ENCODE results near the gene KIAA1958. TPM values are rescaled to one million over a fixed set of nuclear protein-coding genes. Genes with fewer than 3 reads are reported as not detected.
A peak's percentile ranks its signal among the peaks of the same experiment; 100 is the strongest.

Gene KIAA1958
- polyA plus RNA-seq (2013, experiment 1 of 2) = 18.6 TPM
- polyA plus RNA-seq (2013, experiment 2 of 2) = 24.1 TPM

GRCh38 chr9:112486221-112487007, at the start of gene KIAA1958:
Gene KIAA1958, plus strand, starts transcription at chr9:112486827. Its CDS starts 87,254 bp downstream, at chr9:112574081.
- WGBS = under 1% methylated on average over 92 of the region's 93 CpGs
- Histone ChIP-seq H3K27ac (ENCODE audit: low read depth, low read length) (peak within 1 kb of the TSS; percentile 89), H3K9me3 (ENCODE audit: insufficient read depth, low read depth, low read length) (no peaks in the 10 kb centered on the region), H3K9ac (ENCODE audit: low read depth, low read length) (peak within 1 kb of the TSS; percentile 92), H3K36me3 (ENCODE audit: insufficient read depth, low read length) (peaks cover 6% of the 10 kb centered on the region; the same call in 1 of the 2 replicates), H3K27me3 (ENCODE audit: insufficient read depth, low read length) (no peaks in the 10 kb centered on the region), H3K4me1 (ENCODE audit: insufficient read depth, low read length) (peaks cover 36% of the 10 kb centered on the region), H3K4me3 (ENCODE audit: low read length) (peak within 1 kb of the TSS; percentile 96)

GRCh38 chr9:112437406-112437805, 49.2 kb upstream of the KIAA1958 start:
- Histone ChIP-seq H3K27me3 (ENCODE audit: insufficient read depth, low read length) (no peaks in the 10 kb centered on the region), H3K9me3 (ENCODE audit: insufficient read depth, low read depth, low read length) (no peaks in the 10 kb centered on the region), H3K36me3 (ENCODE audit: insufficient read depth, low read length) (no peaks in the 10 kb centered on the region), H3K4me3 (ENCODE audit: low read length) (no peak overlapping the region), H3K4me1 (ENCODE audit: insufficient read depth, low read length) (no peaks in the 10 kb centered on the region), H3K27ac (ENCODE audit: low read depth, low read length) (no peak overlapping the region), H3K9ac (ENCODE audit: low read depth, low read length) (no peak overlapping the region)
- 99% methylated on average over 2 of the region's 2 CpGs for WGBS

GRCh38 chr9:112439171-112439570, 47.5 kb upstream of the KIAA1958 start:
- Histone ChIP-seq H3K27ac (ENCODE audit: low read depth, low read length) (no peak overlapping the region), H3K36me3 (ENCODE audit: insufficient read depth, low read length) (no peaks in the 10 kb centered on the region), H3K9ac (ENCODE audit: low read depth, low read length) (no peak overlapping the region), H3K4me1 (ENCODE audit: insufficient read depth, low read length) (no peaks in the 10 kb centered on the region), H3K27me3 (ENCODE audit: insufficient read depth, low read length) (no peaks in the 10 kb centered on the region), H3K9me3 (ENCODE audit: insufficient read depth, low read depth, low read length) (no peaks in the 10 kb centered on the region), H3K4me3 (ENCODE audit: low read length) (no peak overlapping the region)
- WGBS = 93% methylated on average over 2 of the region's 2 CpGs

GRCh38 chr9:112439825-112440224, 46.8 kb upstream of the KIAA1958 start:
- Histone ChIP-seq H3K9me3 (ENCODE audit: insufficient read depth, low read depth, low read length) (no peaks in the 10 kb centered on the region), H3K9ac (ENCODE audit: low read depth, low read length) (no peak overlapping the region), H3K27ac (ENCODE audit: low read depth, low read length) (no peak overlapping the region), H3K27me3 (ENCODE audit: insufficient read depth, low read length) (no peaks in the 10 kb centered on the region), H3K36me3 (ENCODE audit: insufficient read depth, low read length) (no peaks in the 10 kb centered on the region), H3K4me3 (ENCODE audit: low read length) (no peak overlapping the region), H3K4me1 (ENCODE audit: insufficient read depth, low read length) (no peaks in the 10 kb centered on the region)
- 90% methylated on average over 1 of the region's 2 CpGs for WGBS

GRCh38 chr9:112443200-112443599, 43.4 kb upstream of the KIAA1958 start:
- H3K4me1 ChIP-seq (ENCODE audit: insufficient read depth, low read length) = no peaks in the 10 kb centered on the region
- no peak overlapping the region for H3K4me3 ChIP-seq (ENCODE audit: low read length)
- no peaks in the 10 kb centered on the region for H3K27me3 ChIP-seq (ENCODE audit: insufficient read depth, low read length)
- no peaks in the 10 kb centered on the region for H3K9me3 ChIP-seq (ENCODE audit: insufficient read depth, low read depth, low read length)
- no peaks in the 10 kb centered on the region for H3K36me3 ChIP-seq (ENCODE audit: insufficient read depth, low read length)
- no peak overlapping the region for H3K9ac ChIP-seq (ENCODE audit: low read depth, low read length)
- no peak overlapping the region for H3K27ac ChIP-seq (ENCODE audit: low read depth, low read length)

GRCh38 chr9:112443636-112444035, 43.0 kb upstream of the KIAA1958 start:
- WGBS = 100% methylated on average over 1 of the region's 1 CpG
- Histone ChIP-seq H3K27me3 (ENCODE audit: insufficient read depth, low read length) (no peaks in the 10 kb centered on the region), H3K9me3 (ENCODE audit: insufficient read depth, low read depth, low read length) (no peaks in the 10 kb centered on the region)

GRCh38 chr9:112445196-112445595, 41.4 kb upstream of the KIAA1958 start:
- H3K4me1 ChIP-seq (ENCODE audit: insufficient read depth, low read length) = no peaks in the 10 kb centered on the region
- H3K36me3 ChIP-seq (ENCODE audit: insufficient read depth, low read length) = no peaks in the 10 kb centered on the region
- H3K27ac ChIP-seq (ENCODE audit: low read depth, low read length) = no peak overlapping the region
- H3K9ac ChIP-seq (ENCODE audit: low read depth, low read length) = no peak overlapping the region
- H3K4me3 ChIP-seq (ENCODE audit: low read length) = no peak overlapping the region
- no peaks in the 10 kb centered on the region for H3K9me3 ChIP-seq (ENCODE audit: insufficient read depth, low read depth, low read length)
- no peaks in the 10 kb centered on the region for H3K27me3 ChIP-seq (ENCODE audit: insufficient read depth, low read length)
- WGBS = no CpG with 5 or more reads among the region's 1 CpG

More at GRCh38 chr9:112443636-112444035, 43.0 kb upstream of the KIAA1958 start:
- Histone ChIP-seq H3K27ac (ENCODE audit: low read depth, low read length) (no peak overlapping the region), H3K4me3 (ENCODE audit: low read length) (no peak overlapping the region), H3K36me3 (ENCODE audit: insufficient read depth, low read length) (no peaks in the 10 kb centered on the region), H3K9ac (ENCODE audit: low read depth, low read length) (no peak overlapping the region), H3K4me1 (ENCODE audit: insufficient read depth, low read length) (no peaks in the 10 kb centered on the region)

- H3K4me3 ChIP-seq (ENCODE audit: low read length) = no peak overlapping the region
- H3K27ac ChIP-seq (ENCODE audit: low read depth, low read length) = no peak overlapping the region
- H3K27me3 ChIP-seq (ENCODE audit: insufficient read depth, low read length) = no peaks in the 10 kb centered on the region
- H3K9ac ChIP-seq (ENCODE audit: low read depth, low read length) = no peak overlapping the region
- WGBS = 91% methylated on average over 2 of the region's 2 CpGs
- no peaks in the 10 kb centered on the region for H3K9me3 ChIP-seq (ENCODE audit: insufficient read depth, low read depth, low read length)
- no peaks in the 10 kb centered on the region for H3K36me3 ChIP-seq (ENCODE audit: insufficient read depth, low read length)
- no peaks in the 10 kb centered on the region for H3K4me1 ChIP-seq (ENCODE audit: insufficient read depth, low read length)
Observed at GRCh38 chr9:112446080-112446479, 40.5 kb upstream of the KIAA1958 start.

- Histone ChIP-seq H3K27ac (ENCODE audit: low read depth, low read length) (no peak overlapping the region), H3K36me3 (ENCODE audit: insufficient read depth, low read length) (no peaks in the 10 kb centered on the region)
- 83% methylated on average over 2 of the region's 2 CpGs for WGBS
Observed at GRCh38 chr9:112446526-112446925, 40.1 kb upstream of the KIAA1958 start.

GRCh38 chr9:112447283-112447761, 39.3 kb upstream of the KIAA1958 start:
- Histone ChIP-seq H3K9me3 (ENCODE audit: insufficient read depth, low read depth, low read length) (no peaks in the 10 kb centered on the region), H3K36me3 (ENCODE audit: insufficient read depth, low read length) (no peaks in the 10 kb centered on the region), H3K27me3 (ENCODE audit: insufficient read depth, low read length) (no peaks in the 10 kb centered on the region), H3K4me1 (ENCODE audit: insufficient read depth, low read length) (no peaks in the 10 kb centered on the region), H3K4me3 (ENCODE audit: low read length) (no peak overlapping the region), H3K9ac (ENCODE audit: low read depth, low read length) (no peak overlapping the region), H3K27ac (ENCODE audit: low read depth, low read length) (no peak overlapping the region)
- WGBS = 93% methylated on average over 1 of the region's 2 CpGs

More at GRCh38 chr9:112446526-112446925, 40.1 kb upstream of the KIAA1958 start:
- Histone ChIP-seq H3K4me1 (ENCODE audit: insufficient read depth, low read length) (no peaks in the 10 kb centered on the region), H3K27me3 (ENCODE audit: insufficient read depth, low read length) (no peaks in the 10 kb centered on the region), H3K4me3 (ENCODE audit: low read length) (no peak overlapping the region), H3K9ac (ENCODE audit: low read depth, low read length) (no peak overlapping the region), H3K9me3 (ENCODE audit: insufficient read depth, low read depth, low read length) (no peaks in the 10 kb centered on the region)

- Histone ChIP-seq H3K4me1 (ENCODE audit: insufficient read depth, low read length) (no peaks in the 10 kb centered on the region), H3K27ac (ENCODE audit: low read depth, low read length) (no peak overlapping the region), H3K9me3 (ENCODE audit: insufficient read depth, low read depth, low read length) (peaks cover 12% of the 10 kb centered on the region; the same call in 1 of the 2 replicates), H3K36me3 (ENCODE audit: insufficient read depth, low read length) (peaks cover 41% of the 10 kb centered on the region), H3K9ac (ENCODE audit: low read depth, low read length) (no peak overlapping the region), H3K4me3 (ENCODE audit: low read length) (no peak overlapping the region), H3K27me3 (ENCODE audit: insufficient read depth, low read length) (no peaks in the 10 kb centered on the region)
- WGBS = no CpG with 5 or more reads among the region's 1 CpG
Observed at GRCh38 chr9:112462855-112463254, 23.8 kb upstream of the KIAA1958 start.

Data from HUES64 (cell line).